SIG-M5 (cell line): ENCODE data around the gene LPAR6.
"Not testable (repeated sequence)": the region's sequence is repeated elsewhere in the genome, so short reads cannot be mapped to it uniquely, and the experiment has no call there.

ENCODE experiments used
- DNase-seq: peaks from one replicate; lab custom pipeline; 2025; lab: John Stamatoyannopoulos, UW

LPAR6 gene, protein sequence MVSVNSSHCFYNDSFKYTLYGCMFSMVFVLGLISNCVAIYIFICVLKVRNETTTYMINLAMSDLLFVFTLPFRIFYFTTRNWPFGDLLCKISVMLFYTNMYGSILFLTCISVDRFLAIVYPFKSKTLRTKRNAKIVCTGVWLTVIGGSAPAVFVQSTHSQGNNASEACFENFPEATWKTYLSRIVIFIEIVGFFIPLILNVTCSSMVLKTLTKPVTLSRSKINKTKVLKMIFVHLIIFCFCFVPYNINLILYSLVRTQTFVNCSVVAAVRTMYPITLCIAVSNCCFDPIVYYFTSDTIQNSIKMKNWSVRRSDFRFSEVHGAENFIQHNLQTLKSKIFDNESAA

DNA sequence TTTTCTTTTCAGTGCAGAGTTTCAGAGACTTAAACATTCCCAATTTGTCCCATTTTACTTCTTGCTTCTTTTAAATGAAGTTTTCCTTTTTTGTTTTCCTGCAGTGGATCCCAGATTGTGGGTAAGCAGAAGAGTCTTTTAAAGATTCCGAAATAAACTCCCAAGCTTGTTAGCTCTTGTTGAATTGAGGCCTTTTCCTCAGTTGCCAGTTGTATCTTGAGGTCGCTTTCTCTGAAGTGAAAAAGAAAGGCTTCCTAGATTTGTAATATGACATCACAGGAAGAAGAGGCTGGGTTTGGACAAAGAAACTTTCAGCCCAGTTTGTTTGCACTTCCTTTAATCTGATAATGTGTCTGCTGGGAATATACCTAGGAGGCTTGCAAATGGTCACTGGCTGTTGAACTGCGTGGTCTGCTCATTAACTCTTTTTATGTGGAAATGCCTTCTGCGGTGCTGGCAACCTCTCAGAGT lies at the start of gene LPAR6:
Gene LPAR6, minus strand, starts transcription at position 233 of the 471 bp plus-strand sequence. CDS start 690 bp downstream, outside the sequence.
- DNase-seq = no peak

DNA sequence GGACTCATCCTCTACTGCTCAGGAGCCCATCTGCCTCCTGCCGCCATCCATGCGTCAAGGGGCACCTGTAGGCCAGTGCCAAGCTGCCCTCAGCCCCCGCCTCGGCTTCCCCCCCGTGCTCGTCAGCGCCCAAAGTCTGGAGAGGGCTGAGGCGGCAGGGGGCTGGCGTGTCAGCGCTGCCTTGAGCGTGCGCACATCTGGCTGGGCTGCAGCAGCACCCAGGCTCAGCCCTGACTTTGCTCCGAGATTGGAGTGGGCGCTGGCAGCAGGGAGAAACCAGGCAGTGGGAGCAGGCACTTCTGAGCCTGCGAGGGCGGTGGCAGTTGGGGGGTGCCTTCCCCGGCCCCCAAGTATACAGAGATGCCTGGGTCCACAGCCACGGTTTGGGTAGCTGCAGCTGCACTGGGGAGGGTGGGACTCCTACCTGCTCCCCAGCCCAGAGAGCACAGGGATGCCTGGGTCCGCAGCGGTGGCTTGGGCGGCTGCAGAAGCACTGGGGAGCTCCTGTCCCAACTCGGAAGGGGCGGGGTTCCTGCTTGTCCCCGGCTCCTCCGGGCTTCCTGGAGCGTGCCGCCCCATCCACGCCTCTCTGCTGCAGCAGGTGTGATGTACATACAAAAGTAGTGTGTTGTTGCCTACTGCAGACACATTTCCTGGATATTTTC lies 44.8 kb upstream of the LPAR6 start:
- DNase-seq = no peak

DNA sequence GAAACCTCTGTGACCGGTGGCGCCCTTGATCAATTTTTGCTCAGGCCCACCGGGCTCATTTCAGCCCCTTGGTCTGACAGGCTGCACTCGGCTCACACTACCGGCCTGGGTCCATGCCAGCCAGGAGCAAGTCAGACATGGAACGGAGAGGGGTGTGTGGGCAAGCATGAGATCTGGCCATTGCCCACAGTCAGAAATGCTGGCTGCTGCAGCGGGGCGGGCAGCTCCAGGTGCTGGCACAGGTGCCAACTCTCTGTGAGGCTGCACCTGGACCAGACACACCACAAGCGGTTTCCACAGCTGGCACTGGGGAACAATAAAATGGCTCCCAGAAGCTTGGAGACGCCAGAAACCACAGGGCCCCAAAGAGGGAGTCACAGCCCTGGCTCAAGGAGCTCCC lies 43.6 kb upstream of the LPAR6 start:
- no peak for DNase-seq

DNA sequence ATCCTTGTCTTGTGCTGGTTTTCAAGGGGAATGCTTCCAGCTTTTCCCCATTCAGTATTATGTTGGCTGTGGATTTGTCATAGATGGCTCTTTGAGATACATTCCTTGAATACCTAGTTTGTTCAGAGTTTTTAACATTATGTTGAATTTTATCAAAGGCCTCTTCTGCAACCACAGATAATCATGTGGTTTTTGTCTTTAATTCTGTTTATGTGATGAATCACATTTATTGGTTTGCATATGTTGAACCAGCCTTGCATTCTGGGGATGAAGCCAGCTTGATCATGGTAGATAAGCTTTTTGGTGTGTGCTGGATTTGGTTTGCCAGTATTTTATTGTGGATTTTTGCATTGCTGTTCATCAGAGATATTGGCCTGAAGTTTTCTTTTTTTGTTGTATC lies 38.3 kb upstream of the LPAR6 start:
- not testable (repeated sequence) for DNase-seq

DNA sequence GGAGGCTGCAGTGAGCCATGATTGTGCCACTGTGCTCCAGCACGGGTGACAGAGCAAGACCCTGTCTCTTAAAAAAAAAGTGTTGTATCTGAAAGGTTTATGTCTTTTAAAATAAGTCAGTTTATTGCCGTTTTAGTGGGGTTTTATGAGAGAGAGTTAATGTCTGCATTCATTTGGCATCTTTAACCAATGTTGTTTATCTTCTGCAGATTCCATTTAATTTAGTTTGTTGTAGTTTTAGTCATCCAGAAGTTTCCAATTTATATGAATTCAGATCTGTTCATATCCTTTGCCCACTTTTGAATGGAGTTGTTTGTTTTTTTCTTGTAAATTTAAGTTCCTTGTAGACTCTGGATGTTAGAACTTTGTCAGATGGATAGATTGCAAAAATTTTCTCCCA lies 36.7 kb upstream of the LPAR6 start:
- no peak for DNase-seq

DNA sequence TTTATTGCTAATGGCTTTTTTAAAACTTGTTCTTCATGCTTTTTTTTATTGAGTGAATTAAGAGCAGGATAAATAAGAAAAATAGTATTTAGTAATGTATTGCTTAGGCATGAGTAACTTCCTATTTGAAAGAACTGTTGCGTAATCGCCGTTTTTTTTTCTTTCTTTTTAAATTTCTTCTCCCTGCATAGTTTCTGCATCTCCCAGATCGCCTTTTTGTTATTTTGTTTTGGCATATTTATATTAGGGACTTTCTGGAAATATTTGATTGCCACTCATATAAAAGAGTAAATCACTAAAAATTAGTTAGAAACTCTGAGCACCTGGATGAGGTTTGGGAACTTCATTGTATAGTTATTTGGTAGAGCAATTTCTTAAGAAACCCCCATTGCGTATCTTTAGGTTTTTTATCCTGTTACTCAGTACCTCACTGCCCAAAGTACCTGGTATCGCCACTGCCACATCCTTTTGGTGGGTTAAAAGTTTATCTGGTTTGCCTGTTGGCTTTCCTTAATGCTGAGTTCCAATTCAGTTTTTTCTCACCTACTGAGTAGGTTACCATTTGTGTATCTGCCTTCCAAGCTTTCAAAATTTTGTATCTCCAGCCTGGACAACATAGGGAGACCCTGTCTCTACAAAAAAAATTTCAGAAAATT lies 36.2 kb upstream of the LPAR6 start:
- no peak for DNase-seq

DNA sequence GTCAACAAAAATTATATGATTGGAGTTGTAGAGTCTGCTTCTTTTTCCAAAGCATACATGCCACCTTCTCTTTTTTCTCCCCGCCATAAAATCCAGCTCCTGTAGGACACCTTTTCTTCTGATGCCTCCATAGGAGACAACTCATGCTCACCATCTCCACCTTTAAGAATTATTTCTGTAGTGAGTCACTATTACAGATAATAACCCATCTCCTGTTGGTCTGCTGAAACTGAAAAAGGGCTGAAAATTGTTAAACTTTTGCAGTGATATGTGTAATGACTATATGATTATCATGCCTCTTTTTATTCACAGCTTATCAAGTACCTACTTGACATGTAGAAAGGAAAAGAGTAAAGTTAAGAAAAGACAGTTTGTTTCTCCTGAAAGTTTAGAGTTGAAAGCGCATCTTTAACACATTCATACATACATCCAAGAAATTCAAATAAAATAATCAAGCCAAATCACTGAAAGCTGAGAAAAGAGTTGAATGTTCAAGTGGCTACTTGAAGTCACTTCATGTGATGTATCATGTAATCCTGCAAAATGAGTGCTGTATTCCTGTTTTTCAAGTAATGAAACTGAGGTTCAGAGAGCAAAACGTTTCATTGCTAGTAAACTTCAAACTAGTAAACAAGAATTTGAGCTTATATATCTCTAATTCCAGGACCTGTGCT lies 35.5 kb upstream of the LPAR6 start:
- no peak for DNase-seq

DNA sequence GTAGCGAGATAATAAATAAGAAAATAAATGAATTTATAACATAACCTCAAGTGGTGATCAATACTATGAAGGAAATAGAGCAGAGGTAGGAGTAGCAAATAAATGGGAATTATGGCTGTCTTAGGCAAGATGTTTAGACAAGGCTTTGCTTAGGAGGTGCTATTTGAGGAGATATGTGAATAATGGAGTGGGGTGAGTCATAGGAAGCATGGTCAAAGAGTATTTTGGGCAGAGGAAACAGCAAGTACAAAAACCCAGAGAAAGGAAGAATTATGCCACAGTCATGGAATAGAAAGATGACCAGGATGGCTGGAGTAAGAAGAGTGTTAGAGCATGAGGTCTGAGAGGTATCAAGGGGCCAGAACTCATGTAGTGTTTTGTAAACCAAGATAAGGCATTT lies 33.6 kb upstream of the LPAR6 start:
- DNase-seq = no peak

DNA sequence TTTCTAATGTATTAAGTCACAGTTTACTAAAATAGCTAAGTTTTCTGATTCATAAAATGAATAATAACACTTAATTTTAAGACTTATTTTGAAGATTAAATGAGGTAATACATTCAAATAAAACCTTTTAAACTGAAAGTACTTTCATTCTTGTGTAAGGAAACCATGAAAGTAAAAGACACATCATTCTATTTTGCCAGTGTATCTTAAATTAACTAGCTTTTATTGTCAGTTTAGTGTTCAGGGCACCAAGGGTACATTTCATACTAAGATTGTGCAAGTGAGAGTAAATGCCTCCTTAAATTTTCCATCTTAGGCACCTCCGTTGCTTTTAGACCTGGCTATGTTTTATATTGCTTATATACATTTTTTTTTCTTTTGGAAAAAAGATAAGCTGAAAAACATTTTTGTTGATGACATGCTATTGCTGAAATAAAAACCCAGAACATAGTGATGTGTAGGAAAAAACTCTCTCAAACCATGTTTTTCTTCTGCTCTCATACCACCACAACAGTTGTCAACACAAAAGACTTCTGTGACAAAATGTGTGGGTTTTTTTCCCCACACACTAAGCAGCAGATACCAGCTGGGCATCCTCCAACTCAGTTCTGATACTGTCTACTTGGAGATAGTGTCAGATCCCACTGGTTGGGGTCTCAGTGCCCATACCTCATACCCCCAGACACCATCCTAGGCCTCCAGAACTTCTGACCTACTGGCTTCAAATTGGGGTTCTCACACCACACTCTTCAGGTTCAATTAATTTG lies 30.7 kb upstream of the LPAR6 start:
- DNase-seq = no peak

DNA sequence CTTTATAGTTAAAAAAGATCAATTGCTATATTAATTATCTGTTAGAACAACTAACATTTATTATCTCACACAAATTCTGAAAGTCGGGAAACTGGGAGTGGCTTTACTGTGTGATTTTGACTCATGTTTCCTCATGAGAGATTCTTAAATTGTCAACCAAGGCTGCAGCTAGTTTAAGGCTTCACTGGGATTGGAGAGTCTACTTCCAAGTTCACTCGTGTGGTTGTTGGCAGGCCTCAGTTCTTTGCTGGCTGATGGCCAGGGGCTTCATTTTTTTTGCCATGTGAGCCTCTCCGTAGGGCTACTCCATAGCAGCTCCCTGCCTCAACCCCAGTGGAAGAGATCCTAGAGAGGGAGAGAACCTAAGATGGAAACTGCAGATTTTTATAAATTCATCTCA lies 24.5 kb upstream of the LPAR6 start:
- DNase-seq = no peak

DNA sequence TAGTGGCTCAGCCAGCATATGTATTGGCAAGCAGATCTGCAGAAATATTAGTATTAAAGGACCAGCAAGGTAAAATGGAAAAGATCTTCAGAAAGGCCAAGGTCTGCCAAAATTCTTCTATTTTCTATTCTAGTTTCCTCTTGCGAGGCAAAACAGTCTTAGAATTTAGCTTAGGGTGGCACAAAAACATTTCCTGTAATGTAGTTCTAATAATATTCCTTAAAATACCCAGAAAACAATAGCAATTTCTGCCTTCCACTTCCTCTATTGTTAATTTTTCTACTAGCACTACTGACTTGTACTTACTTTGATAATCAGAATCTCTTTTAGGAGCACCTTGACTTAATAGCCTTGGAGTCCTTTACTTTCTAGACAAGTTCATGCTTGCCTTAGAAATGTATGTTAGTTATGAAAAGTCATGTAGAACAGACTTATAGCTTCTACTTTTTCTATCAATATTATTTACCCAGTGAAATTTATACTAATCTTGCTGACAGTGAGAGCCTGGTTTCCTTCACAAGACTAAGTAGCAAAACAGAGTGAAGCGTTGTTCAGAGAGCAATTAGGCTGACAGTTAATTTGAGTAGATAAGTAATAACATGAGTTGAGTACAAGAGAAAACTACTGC lies 23.9 kb upstream of the LPAR6 start:
- no peak for DNase-seq

DNA sequence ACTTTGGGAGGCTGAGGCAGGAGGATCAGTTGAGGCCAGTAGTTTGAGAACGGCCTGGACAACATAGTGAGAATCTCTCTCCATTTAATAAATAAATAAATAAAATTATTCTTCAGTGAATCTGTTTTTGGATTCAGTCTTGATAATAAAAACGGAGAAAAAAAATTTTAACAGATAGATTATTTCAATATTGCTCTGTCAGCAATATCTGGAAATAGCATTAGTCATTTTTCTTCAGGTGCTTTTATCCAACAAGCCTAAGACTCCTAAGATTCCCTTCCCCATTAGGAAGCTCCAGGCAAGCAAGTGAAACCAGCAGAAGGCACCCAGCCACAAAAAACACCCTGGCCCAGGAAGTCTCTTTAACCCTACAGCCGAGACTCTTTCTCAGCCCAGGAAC lies 21.3 kb upstream of the LPAR6 start:
- DNase-seq = no peak

DNA sequence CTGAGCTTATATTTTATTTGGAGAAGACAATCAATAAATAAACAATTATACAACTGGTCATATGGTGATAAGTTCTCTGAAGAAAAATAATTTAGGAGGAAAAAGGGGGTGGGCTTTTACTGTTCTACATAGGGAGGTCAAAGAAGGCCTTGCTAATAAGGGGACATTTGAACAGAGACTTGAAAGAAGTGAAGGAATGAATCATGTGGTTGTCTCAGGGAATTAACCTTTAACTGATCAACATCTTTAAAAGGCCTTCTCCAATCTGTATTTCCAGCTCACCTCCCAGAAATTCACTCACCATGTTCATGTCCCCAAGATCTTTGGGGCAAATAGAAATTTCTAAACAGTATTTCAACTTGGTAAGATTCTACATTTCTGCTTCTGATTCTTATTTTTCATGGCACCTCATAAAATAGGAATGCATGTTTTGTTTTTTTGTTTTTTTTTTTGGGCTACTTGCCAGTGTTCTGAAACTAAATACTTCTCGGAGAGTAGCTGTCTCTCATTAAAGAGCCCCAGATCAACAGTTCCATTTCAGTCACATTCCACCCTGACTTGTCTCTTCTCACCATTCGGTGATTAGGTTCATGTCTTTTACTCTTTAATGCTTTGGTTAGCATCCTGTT lies 19.2 kb upstream of the LPAR6 start:
- DNase-seq = no peak

DNA sequence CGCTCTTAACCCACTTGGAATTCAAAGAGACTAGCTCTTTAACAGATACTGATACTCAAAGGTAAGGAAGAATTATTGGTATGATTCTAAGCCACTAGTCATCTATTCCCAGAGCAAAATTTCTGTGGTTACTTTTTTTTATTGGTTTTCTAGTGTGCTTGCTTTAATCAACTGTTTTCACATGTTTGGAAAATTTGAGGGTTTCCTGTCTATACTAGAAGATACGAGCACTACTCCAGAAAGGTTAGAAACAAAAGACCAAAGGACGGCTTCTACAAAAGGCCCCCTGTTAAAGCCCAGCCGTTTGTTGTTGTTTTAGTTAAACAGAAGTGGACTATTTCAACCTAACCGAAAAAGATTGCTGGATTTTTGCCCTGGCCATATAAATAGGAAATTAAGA lies 18.5 kb upstream of the LPAR6 start:
- DNase-seq = no peak

DNA sequence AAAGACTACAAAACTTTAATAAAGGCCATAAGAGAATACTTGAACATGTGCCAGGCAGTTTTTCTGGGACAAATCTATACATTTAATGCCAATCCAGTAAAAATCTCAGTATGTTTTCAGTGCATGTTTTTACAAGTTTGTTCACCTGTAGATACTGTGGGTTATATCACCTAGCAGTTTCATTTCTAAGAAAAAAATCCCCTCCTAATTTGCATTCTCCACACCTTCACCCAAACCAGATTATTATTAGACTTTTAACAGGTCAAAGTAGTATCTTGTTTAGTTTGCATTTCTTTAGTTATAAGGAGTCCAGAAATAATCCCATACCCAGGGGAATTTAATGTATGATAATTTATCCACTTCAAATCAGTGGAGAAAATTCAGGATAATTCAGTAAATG lies 17.0 kb upstream of the LPAR6 start:
- DNase-seq = no peak

DNA sequence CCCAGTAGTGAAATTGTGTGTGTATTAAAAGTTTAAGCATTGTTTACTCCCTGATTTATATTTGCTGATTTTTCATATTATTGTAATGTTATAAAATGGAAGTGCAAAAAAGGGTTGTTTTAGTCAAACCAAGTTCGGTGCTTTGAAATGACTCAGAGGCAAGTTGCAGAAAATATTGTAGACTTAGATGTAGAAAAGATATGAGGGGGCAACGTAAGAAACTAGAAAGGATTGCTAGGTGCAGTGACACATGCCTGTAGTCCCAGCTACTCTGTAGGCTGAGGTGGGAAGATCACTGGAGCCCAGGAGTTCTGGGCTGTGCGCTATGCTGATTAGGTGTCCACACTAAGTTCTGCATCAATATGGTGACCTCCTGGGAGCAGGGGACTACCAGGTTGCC lies 16.1 kb upstream of the LPAR6 start:
- DNase-seq = no peak

DNA sequence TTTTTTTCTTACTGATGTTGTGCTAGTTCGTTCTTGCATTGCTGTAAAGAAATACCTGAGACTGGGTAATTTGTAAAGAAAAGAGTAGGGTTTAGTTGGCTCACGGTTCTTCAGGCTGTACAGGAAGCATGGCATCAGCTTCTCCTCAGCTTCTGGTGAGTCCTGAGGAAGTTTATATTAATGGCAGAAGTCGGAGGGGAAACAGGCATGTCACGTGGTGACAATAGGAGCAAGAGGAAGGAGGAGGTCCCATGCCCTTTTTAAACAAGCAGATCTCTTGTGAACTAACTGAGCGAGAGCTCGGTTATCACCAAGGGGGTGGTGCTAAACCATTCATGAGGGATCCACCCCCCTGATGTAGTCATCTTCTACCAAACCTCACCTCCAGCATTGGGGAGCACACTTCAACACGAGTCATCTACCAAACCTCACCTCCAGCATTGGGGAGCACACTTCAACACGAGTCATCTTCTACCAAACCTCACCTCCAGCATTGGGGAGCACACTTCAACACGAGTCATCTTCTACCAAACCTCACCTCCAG lies 13.9 kb upstream of the LPAR6 start:
- DNase-seq = not testable (repeated sequence)

DNA sequence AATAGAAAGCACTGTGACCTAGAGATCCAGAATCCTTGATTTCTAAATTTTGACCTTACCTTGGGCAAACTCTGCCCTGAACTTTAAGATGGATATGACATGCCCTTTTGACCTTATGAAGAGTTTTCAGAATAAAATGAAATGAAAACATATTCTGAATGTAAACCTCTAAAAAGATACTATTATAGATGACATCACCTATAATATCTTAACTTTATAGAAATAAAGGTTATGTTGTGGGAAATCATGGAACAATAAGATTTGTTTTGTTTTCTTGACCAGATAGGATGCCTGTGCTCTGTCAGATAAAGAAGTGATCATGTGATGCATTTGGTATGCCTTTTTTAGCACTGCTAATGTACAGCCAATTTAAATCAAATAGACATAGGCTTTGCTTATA lies 13.1 kb upstream of the LPAR6 start:
- DNase-seq = no peak

DNA sequence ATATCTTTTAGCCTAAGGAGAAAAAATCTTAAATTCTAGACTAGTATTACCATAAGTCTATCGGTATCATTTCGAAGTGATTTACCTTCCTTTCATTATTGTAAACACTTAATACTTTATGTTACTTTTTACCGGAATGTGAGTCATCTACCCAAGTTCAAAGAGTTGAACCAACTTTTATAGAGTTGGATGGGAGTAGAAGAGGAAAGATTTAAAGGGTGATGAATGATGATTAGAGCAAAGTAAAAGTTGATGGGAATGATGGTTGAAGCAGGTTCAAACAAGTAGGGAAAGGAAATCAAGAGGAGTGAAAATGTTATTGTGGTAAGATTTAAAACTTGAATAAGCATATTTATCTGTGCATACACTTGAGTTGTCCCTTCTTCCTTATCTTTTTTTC lies 11.3 kb upstream of the LPAR6 start:
- no peak for DNase-seq

DNA sequence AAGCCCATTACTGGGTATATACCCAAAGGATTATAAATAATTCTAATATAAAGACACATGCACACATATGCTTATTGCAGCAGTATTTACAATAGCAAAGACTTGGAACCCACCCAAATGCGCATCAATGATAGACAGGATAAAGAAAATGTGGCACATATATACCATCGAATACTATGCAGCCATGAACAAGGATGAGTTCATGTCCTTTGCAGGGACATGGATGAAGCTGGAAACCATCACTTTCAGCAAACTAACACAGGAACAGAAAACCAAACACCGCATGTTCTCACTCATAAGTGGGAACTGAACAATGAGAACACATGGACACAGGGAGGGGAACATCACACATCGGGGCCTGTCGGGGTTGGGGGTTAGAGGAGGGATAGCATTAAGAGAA lies 9.1 kb upstream of the LPAR6 start:
- DNase-seq = not testable (repeated sequence)

DNA sequence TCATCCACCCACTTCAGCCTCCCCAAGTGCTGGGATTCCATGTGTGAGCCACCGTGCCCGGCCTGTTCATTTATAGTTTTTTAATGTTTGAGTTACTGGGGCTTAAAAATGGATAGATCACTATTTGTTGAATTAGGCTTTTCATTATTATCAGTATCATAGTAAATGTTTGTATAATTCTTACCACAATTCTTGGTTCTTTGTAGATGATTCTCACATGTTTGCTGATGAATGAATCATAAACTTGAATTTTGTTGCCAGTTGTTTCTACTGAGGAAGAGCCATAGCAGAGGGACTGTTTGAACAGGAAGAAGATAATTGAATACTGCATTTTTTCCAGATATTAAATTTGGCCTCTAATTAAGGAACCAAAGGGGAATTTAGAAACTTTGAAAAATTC lies 2.6 kb upstream of the LPAR6 start:
- no peak for DNase-seq
